NCI-H345 treated with DMSO at 0.1 percent for 48 hours (cell line): Measurements from ENCODE around the gene AWAT2.

Experiments
- DNase-seq: peaks from one replicate; lab custom pipeline; 2025; ENCODE audit not compliant: unreplicated experiment; lab: John Stamatoyannopoulos, UW

The AWAT2 gene

GRCh38 chrX:70042399-70043371 lies 7.1 kb downstream of the AWAT2 start:
- no peak for DNase-seq

GRCh38 chrX:70041993-70042392 lies 7.7 kb downstream of the AWAT2 start:
- no peak for DNase-seq

GRCh38 chrX:70039758-70040157 lies 10.0 kb downstream of the AWAT2 start:
- DNase-seq, result no peak

- DNase-seq, result no peak
Measured at GRCh38 chrX:70038951-70039350, 10.8 kb downstream of the AWAT2 start.

GRCh38 chrX:70038515-70038914 lies 11.2 kb downstream of the AWAT2 start:
- DNase-seq, result no peak

GRCh38 chrX:70034646-70035045 lies 15.1 kb downstream of the AWAT2 start:
- DNase-seq, result no peak

GRCh38 chrX:70033348-70034051 lies 16.2 kb downstream of the AWAT2 start:
- DNase-seq, result no peak

GRCh38 chrX:70032792-70033191 lies 16.9 kb downstream of the AWAT2 start:
- no peak for DNase-seq

GRCh38 chrX:70030301-70030767 lies 19.4 kb downstream of the AWAT2 start:
- no peak for DNase-seq

- no peak for DNase-seq
Measured at GRCh38 chrX:70029863-70030262, 19.9 kb downstream of the AWAT2 start.

- DNase-seq, result no peak
Measured at GRCh38 chrX:70026851-70027200, 22.9 kb downstream of the AWAT2 start.

GRCh38 chrX:70026112-70026850 lies 23.5 kb downstream of the AWAT2 start:
- DNase-seq, result no peak

- DNase-seq, result no peak
Measured at GRCh38 chrX:70025464-70025863, 24.3 kb downstream of the AWAT2 start.

GRCh38 chrX:70022616-70023015 lies 27.1 kb downstream of the AWAT2 start:
- no peak for DNase-seq

GRCh38 chrX:70016513-70016912 lies 33.2 kb downstream of the AWAT2 start:
- no peak for DNase-seq

- DNase-seq, result no peak
Measured at GRCh38 chrX:70013466-70014381, 36.0 kb downstream of the AWAT2 start.

- DNase-seq, result no peak
Measured at GRCh38 chrX:70012756-70013155, 37.0 kb downstream of the AWAT2 start.

- no peak for DNase-seq
Measured at GRCh38 chrX:70009970-70010369, 39.8 kb downstream of the AWAT2 start.

- no peak for DNase-seq
Measured at GRCh38 chrX:70009049-70009448, 40.7 kb downstream of the AWAT2 start.

- no peak for DNase-seq
Measured at GRCh38 chrX:70007946-70008345, 41.8 kb downstream of the AWAT2 start.
